Ovary (tissue), 3 donors: ENCODE measurements around the gene ZNF26.

ENCODE experiments used
- EP300 ChIP-seq: sonication (generic); formaldehyde crosslinking; IDR thresholded peaks from one replicate; pipeline ENCODE4 v1.6.1; 2017; ENCODE audit warnings: antibody characterized with exemption
- POLR2A ChIP-seq: fragments of 450-650 bp; IDR thresholded peaks from one replicate; pipeline ENCODE4 v1.6.1; 2017; ENCODE audit warnings: antibody characterized with exemption, mild to moderate bottlenecking, moderate library complexity
- TF ChIP-seq, protein P1 (sequence below), 3 donors: fragments of 450-650 bp in 2 of 3; fragments of 200-600 bp in 1 of 3; IDR thresholded peaks; one replicate each; pipeline versions ENCODE4 v1.5.1 to v1.8.0; 2016 to 2022; ENCODE audit warnings: antibody characterized with exemption in 3 of 3, mild to moderate bottlenecking in 1 of 3
- donor health status: DM: no; HTN: no; CAD: no.

DNA sequence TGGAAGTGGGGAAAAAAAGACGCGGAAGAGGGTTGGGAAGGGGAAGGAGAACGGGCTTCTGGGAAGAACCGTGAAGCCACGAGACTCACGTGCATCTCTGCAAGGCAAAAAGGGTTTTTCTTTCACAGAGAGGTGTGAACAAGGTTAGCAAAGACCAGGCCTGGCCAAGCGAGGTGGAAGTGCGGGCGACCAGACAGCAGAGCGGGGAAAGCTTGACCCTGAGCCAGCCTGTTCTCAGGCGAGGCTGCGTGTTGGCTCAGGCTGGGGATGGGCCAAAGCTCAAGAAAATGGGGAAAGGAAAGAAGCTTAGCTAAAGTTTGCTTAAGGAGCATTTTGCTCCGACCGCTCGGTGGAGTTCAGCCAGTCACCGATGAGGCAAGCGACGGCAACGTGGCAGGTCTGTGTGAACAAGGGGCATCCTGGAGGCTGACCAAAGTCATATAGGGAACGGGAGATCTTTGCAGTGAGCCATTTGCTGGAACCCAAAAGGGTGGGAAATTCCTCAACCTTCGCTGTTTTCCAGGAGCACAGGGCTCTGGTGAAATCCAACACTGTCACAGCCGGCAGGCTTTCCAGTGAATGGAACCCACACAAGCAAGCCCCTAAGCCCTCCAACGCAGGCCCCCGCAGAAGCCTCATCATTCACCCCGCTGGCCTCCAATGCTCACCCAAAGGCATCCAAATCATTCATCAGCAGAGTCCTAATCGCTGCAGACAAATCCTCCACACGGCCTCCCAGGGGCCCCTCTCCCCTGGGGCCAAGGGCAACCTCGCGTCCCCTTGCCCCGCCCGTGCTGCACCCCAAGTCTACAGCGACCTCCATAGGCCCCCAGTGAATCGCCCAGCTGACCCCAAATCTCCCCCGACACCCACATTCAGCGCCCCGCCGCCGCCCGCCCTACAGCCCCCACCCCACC is 30.8 kb upstream of the ZNF26 start:
- TF ChIP-seq, protein P1, sequence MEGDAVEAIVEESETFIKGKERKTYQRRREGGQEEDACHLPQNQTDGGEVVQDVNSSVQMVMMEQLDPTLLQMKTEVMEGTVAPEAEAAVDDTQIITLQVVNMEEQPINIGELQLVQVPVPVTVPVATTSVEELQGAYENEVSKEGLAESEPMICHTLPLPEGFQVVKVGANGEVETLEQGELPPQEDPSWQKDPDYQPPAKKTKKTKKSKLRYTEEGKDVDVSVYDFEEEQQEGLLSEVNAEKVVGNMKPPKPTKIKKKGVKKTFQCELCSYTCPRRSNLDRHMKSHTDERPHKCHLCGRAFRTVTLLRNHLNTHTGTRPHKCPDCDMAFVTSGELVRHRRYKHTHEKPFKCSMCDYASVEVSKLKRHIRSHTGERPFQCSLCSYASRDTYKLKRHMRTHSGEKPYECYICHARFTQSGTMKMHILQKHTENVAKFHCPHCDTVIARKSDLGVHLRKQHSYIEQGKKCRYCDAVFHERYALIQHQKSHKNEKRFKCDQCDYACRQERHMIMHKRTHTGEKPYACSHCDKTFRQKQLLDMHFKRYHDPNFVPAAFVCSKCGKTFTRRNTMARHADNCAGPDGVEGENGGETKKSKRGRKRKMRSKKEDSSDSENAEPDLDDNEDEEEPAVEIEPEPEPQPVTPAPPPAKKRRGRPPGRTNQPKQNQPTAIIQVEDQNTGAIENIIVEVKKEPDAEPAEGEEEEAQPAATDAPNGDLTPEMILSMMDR (IDR thresholded peaks at IDR 0.05), result no peak
- TF ChIP-seq POLR2A (no peak), EP300 (no peak)
